GM18519 (cell line): ENCODE measurements around the gene S1PR4.
"Not testable (repeated sequence)": the region's sequence is repeated elsewhere in the genome, so short reads cannot be mapped to it uniquely, and the experiment has no call there.

Experiments
- ATAC-seq: cut with Tn5 transposase; IDR thresholded peaks from one replicate; pipeline ENCODE4 v1.9.1; 2021; ENCODE audit warnings: mild to moderate bottlenecking, moderate library complexity; ENCODE audit not compliant: unreplicated experiment, low FRiP score

The S1PR4 gene

GRCh38 chr19:3151563-3152418 lies 26.8 kb upstream of the S1PR4 start:
- no peak for ATAC-seq

GRCh38 chr19:3152419-3152780 lies 26.2 kb upstream of the S1PR4 start:
- no peak for ATAC-seq

GRCh38 chr19:3153286-3154230 lies 25.0 kb upstream of the S1PR4 start:
- ATAC-seq: no peak

GRCh38 chr19:3154447-3154846 lies 24.1 kb upstream of the S1PR4 start:
- not testable (repeated sequence) for ATAC-seq

- no peak for ATAC-seq
Measured at GRCh38 chr19:3154957-3155736, 23.4 kb upstream of the S1PR4 start.

- ATAC-seq: no peak
Measured at GRCh38 chr19:3157096-3157845, 21.3 kb upstream of the S1PR4 start.

GRCh38 chr19:3159565-3159964 lies 19.0 kb upstream of the S1PR4 start:
- no peak for ATAC-seq

GRCh38 chr19:3160219-3160618 lies 18.4 kb upstream of the S1PR4 start:
- no peak for ATAC-seq

GRCh38 chr19:3161453-3161852 lies 17.1 kb upstream of the S1PR4 start:
- ATAC-seq: no peak

GRCh38 chr19:3162418-3163229 lies 15.9 kb upstream of the S1PR4 start:
- no peak for ATAC-seq

- no peak for ATAC-seq
Measured at GRCh38 chr19:3163230-3163886, 15.2 kb upstream of the S1PR4 start.

GRCh38 chr19:3163943-3164342 lies 14.6 kb upstream of the S1PR4 start:
- ATAC-seq: no peak

GRCh38 chr19:3167533-3168272 lies 10.9 kb upstream of the S1PR4 start:
- ATAC-seq: no peak

- ATAC-seq: no peak
Measured at GRCh38 chr19:3171894-3172672, 6.5 kb upstream of the S1PR4 start.

GRCh38 chr19:3172673-3173000 lies 5.9 kb upstream of the S1PR4 start:
- ATAC-seq: not testable (repeated sequence)

- ATAC-seq: no peak
Measured at GRCh38 chr19:3175781-3176714, 2.5 kb upstream of the S1PR4 start.
